Hepatocyte (in vitro differentiated cells): ENCODE data around the gene POU2F2.

Experiments
- EZH2 ChIP-seq: fragments of 200-600 bp; sonication (generic); IDR thresholded peaks from 2 replicates; pipeline ENCODE4 v1.6.1; 2016; ENCODE audit warnings: antibody characterized with exemption, mild to moderate bottlenecking, borderline replicate concordance
- EZH2phosphoT487 ChIP-seq: fragments of 200-600 bp; sonication (generic); IDR thresholded peaks from one replicate; pipeline ENCODE4 v1.6.1; 2018; ENCODE audit warnings: antibody characterized with exemption, mild to moderate bottlenecking, low read depth, moderate library complexity; ENCODE audit not compliant: unreplicated experiment, severe bottlenecking
- TF ChIP-seq, protein P1 (sequence below): fragments of 200-600 bp; sonication (generic); IDR thresholded peaks from 2 replicates; pipeline ENCODE4 v1.5.1; 2016; ENCODE audit warnings: antibody characterized with exemption, mild to moderate bottlenecking; ENCODE audit not compliant: poor library complexity

DNA sequence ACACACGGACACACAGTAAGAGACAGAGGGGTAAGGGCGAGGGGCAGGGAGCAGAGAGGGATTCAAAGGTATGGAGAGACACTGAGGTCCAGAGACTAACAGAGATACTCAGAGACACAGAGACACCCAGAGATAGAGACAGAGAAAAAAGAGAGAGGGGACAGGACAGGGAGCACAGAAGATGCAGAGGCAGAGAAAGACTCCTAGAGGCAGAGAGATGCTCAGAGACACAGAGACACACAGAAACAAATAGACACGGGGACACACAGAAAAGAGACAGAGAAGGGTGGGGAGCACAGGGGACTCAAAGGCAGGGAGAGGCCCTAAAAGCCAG, 45.4 kb upstream of the POU2F2 start:
- TF ChIP-seq, protein P1, sequence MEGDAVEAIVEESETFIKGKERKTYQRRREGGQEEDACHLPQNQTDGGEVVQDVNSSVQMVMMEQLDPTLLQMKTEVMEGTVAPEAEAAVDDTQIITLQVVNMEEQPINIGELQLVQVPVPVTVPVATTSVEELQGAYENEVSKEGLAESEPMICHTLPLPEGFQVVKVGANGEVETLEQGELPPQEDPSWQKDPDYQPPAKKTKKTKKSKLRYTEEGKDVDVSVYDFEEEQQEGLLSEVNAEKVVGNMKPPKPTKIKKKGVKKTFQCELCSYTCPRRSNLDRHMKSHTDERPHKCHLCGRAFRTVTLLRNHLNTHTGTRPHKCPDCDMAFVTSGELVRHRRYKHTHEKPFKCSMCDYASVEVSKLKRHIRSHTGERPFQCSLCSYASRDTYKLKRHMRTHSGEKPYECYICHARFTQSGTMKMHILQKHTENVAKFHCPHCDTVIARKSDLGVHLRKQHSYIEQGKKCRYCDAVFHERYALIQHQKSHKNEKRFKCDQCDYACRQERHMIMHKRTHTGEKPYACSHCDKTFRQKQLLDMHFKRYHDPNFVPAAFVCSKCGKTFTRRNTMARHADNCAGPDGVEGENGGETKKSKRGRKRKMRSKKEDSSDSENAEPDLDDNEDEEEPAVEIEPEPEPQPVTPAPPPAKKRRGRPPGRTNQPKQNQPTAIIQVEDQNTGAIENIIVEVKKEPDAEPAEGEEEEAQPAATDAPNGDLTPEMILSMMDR, result no peak
- TF ChIP-seq EZH2, result no peak
- TF ChIP-seq EZH2phosphoT487, result no peak
